ENCODE results near the gene REC114. TPM values are rescaled to one million over a fixed set of nuclear protein-coding genes. Genes with fewer than 3 reads are reported as not detected.

Gene REC114
- total and polyA plus RNA-seq, 2 donors (not counting 3 experiments of a cell fraction or from before 2014, with no cell fraction given), result not detected

DNA sequence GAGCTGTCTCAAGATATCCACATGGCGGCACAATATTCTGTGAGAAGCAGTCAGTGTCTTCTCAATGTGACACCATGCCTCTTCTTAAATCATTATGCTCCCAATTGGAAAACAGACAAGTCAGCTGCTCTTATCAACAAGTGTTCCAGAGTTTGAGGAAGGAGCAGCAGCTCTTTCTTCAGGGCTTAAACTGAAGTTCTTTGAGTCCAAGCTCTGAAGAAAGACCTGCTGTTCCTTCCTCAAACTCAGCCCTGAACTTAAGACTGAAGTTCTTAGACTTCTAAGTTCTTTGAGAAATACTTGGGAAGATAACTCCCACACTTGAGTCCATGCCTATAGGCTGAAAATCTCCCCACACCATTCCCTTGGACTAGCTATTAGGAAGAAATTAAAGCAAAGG lies 146.8 kb downstream of the REC114 start:
- Histone ChIP-seq H2AFZ (ENCODE audit: low read depth, low read length) (no peak overlapping the region), H3K27me3 (ENCODE audit: control insufficient read depth in 2 of 2, insufficient read depth in 2 of 2, low read length in 2 of 2) (no peaks in the 10 kb centered on the region), H3K9ac (replicated peaks; ENCODE audit: extremely low read depth, insufficient read depth, low read length) (no peak overlapping the region), H4K20me1 (replicated peaks; ENCODE audit: control insufficient read depth, extremely low read depth, insufficient read depth, low read length) (no peaks in the 10 kb centered on the region), H3K27ac (ENCODE audit: insufficient read depth, low read depth, low read length) (no peak overlapping the region), H3K4me3 (replicated peaks in 1 of 3; ENCODE audit: insufficient read depth in 1 of 3, low read depth in 1 of 3, low read length in 3 of 3) (no peak overlapping the region), H3K9me3 (replicated peaks; ENCODE audit: control insufficient read depth, insufficient read depth, low read length) (no peaks in the 10 kb centered on the region), H3K79me2 (ENCODE audit: control insufficient read depth, insufficient read depth, low read length) (peaks cover 9% of the 10 kb centered on the region), H3K4me1 (ENCODE audit: control insufficient read depth, extremely low read depth, insufficient read depth, low read length) (peaks cover 6% of the 10 kb centered on the region), H3K4me2 (ENCODE audit: insufficient read depth, low read length) (no peak overlapping the region), H3K36me3 (ENCODE audit: control insufficient read depth in 2 of 2, extremely low read depth in 1 of 2, insufficient read depth in 2 of 2, low read length in 2 of 2) (peaks cover 6 to 8% of the 10 kb centered on the region in 2 experiments), H3K9me1 (replicated peaks; ENCODE audit: control insufficient read depth, extremely low read depth, insufficient read depth, low read length) (no peaks in the 10 kb centered on the region)
- intact Hi-C loops (cut with micrococcal nuclease) (no loop called here), dilution Hi-C loops (cut with MboI; ENCODE audit: extremely low pct_ligation_motif_present, low sequenced_read_pairs) (no loop called here)
- DNase-seq (ENCODE audit: low read depth, low spot score), result no peak
- TF ChIP-seq GATA2 (IDR thresholded peaks at IDR 0.05; ENCODE audit: insufficient read depth, insufficient read length, low read depth, low read length) (no peak), FOS (IDR thresholded peaks at IDR 0.05; ENCODE audit: borderline replicate concordance, insufficient read depth, low read length) (no peak), MYC (IDR thresholded peaks at IDR 0.05; ENCODE audit: low read depth, low read length) (no peak), POLR2A (IDR thresholded peaks at IDR 0.05; ENCODE audit: low read depth, low read length) (no peak), EZH2 (IDR thresholded peaks at IDR 0.05; ENCODE audit: borderline replicate concordance, low read depth, low read length, severe bottlenecking) (no peak), POLR2AphosphoS5 (IDR thresholded peaks at IDR 0.05; ENCODE audit: insufficient read depth, low read depth, low read length) (no peak), JUN (IDR thresholded peaks at IDR 0.05; ENCODE audit: borderline replicate concordance, insufficient read depth, insufficient read length, low read depth) (no peak)
- TF ChIP-seq, protein P1, sequence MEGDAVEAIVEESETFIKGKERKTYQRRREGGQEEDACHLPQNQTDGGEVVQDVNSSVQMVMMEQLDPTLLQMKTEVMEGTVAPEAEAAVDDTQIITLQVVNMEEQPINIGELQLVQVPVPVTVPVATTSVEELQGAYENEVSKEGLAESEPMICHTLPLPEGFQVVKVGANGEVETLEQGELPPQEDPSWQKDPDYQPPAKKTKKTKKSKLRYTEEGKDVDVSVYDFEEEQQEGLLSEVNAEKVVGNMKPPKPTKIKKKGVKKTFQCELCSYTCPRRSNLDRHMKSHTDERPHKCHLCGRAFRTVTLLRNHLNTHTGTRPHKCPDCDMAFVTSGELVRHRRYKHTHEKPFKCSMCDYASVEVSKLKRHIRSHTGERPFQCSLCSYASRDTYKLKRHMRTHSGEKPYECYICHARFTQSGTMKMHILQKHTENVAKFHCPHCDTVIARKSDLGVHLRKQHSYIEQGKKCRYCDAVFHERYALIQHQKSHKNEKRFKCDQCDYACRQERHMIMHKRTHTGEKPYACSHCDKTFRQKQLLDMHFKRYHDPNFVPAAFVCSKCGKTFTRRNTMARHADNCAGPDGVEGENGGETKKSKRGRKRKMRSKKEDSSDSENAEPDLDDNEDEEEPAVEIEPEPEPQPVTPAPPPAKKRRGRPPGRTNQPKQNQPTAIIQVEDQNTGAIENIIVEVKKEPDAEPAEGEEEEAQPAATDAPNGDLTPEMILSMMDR (IDR thresholded peaks at IDR 0.05; ENCODE audit: extremely low read depth in 1 of 2, insufficient read depth in 1 of 2, low read depth in 1 of 2, low read length in 2 of 2), result no peak
- TF ChIP-seq, protein P2, sequence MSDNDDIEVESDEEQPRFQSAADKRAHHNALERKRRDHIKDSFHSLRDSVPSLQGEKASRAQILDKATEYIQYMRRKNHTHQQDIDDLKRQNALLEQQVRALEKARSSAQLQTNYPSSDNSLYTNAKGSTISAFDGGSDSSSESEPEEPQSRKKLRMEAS (IDR thresholded peaks at IDR 0.05; ENCODE audit: insufficient read depth, insufficient read length), result no peak
- CTCF ChIA-PET, result interaction anchor here (1.2 to 2.1 kb wide), 3 partner anchors 11 to 46 kb away, joined by 3 to 7 read pairs (median 4); no protein-coding TSS in a partner anchor
- POLR2A ChIA-PET, result no interaction called here
- no peak for FAIRE-seq
- no TSS peak for BruUV-seq (replicated peaks)
